ENCODE results near the gene NDUFAF8. TPM values are rescaled to one million over a fixed set of nuclear protein-coding genes. Genes with fewer than 3 reads are reported as not detected.
A peak's percentile ranks its signal among the peaks of the same experiment; 100 is the strongest.

The NDUFAF8 gene
- total and polyA plus RNA-seq, 10 of the 15 experiments (the other 5 are each of a cell fraction or from before 2014, with no cell fraction given): 22.0 to 307 (median 106) TPM

- TF ChIP-seq CTCF (IDR thresholded peaks at IDR 0.05 in 2 of 3, conservative IDR thresholded peaks at IDR 0.05 in 1 of 3; ENCODE audit: control insufficient read depth in 2 of 3, extremely low read depth in 1 of 3, insufficient read depth in 1 of 3, low read depth in 3 of 3, low read length in 3 of 3): no peak
- no peak for TF ChIP-seq HCFC1 (IDR thresholded peaks at IDR 0.05; ENCODE audit: low read length)
- no peak for TF ChIP-seq RELA (IDR thresholded peaks at IDR 0.05; ENCODE audit: borderline replicate concordance, partially characterized antibody)
- TF ChIP-seq TAF1 (IDR thresholded peaks at IDR 0.05; ENCODE audit: borderline replicate concordance, low read depth, low read length): no peak
- no peak for TF ChIP-seq FOXK2 (IDR thresholded peaks at IDR 0.05)
- TF ChIP-seq USF2 (IDR thresholded peaks at IDR 0.05; ENCODE audit: borderline replicate concordance, low read depth, low read length): no peak
- TF ChIP-seq RB1 (IDR thresholded peaks at IDR 0.05; ENCODE audit: borderline replicate concordance): no peak
- no peak for TF ChIP-seq SUPT20H (IDR thresholded peaks at IDR 0.05; ENCODE audit: borderline replicate concordance, control insufficient read depth, low read depth, low read length)
- TF ChIP-seq EP300 (IDR thresholded peaks at IDR 0.05; ENCODE audit: borderline replicate concordance in 1 of 2, control insufficient read depth in 1 of 2, low read depth in 2 of 2, low read length in 2 of 2): no peak
- TF ChIP-seq TCF7 (IDR thresholded peaks at IDR 0.05; ENCODE audit: borderline replicate concordance): no peak
- peak; percentile 10; the same call in 1 of the 2 replicates for TF ChIP-seq IKZF1 (conservative IDR thresholded peaks at IDR 0.05)
- TF ChIP-seq BHLHE40 (IDR thresholded peaks at IDR 0.05; ENCODE audit: borderline replicate concordance in 1 of 2, low read depth in 2 of 2, low read length in 1 of 2): peak in 1 of 2 experiments; percentile 24; a peak in 1 of 4 replicates
- no peak for TF ChIP-seq MYC (IDR thresholded peaks at IDR 0.05; ENCODE audit: insufficient read depth, insufficient read length, insufficient replicate concordance, low read length, severe bottlenecking)
- TF ChIP-seq CREB1 (IDR thresholded peaks at IDR 0.05; ENCODE audit: low read depth): no peak
- no peak for TF ChIP-seq RCOR1 (conservative IDR thresholded peaks at IDR 0.05; ENCODE audit: low read depth, low read length)
- peak; percentile 55; the same call in 1 of the 2 replicates for TF ChIP-seq LARP7 (IDR thresholded peaks at IDR 0.05)
- 0 out of 2 replicates have a peak, but pooled peaks have one; percentile 43 for TF ChIP-seq ZNF207 (IDR thresholded peaks at IDR 0.05; ENCODE audit: borderline replicate concordance)
- TF ChIP-seq IRF4 (IDR thresholded peaks at IDR 0.05; ENCODE audit: low read depth, low read length): no peak
- TF ChIP-seq REST (IDR thresholded peaks at IDR 0.05; ENCODE audit: low read depth, low read length): no peak
- no peak for TF ChIP-seq SMAD1 (IDR thresholded peaks at IDR 0.05; ENCODE audit: low read depth, partially characterized antibody)
- no peak for TF ChIP-seq WRNIP1 (IDR thresholded peaks at IDR 0.05; ENCODE audit: borderline replicate concordance, low read depth, low read length)
- no peak for TF ChIP-seq ZNF384 (IDR thresholded peaks at IDR 0.05; ENCODE audit: borderline replicate concordance, low read depth, low read length)
These were observed 16.6 kb upstream of the NDUFAF8 start (continued) for GRCh38 chr17:81222620-81222905.

Measured in GM12878 (cell line).